Gastrocnemius medialis (tissue), 4 donors: Measurements from ENCODE around the gene STAM.

Experiments used
- CTCF ChIP-seq, 5 experiments: fragments of 450-650 bp in 3 of 5; fragments of 200-600 bp in 2 of 5; sonication (generic) in 2 of 5; IDR thresholded peaks in 4 of 5; conservative IDR thresholded peaks in 1 of 5; 1 replicate in 4 of 5; 2 replicates in 1 of 5; pipeline ENCODE4 v1.5.1; 2016 to 2019; ENCODE audit warnings: antibody characterized with exemption in 5 of 5, mild to moderate bottlenecking in 3 of 5, moderate library complexity in 3 of 5
- POLR2A ChIP-seq, 2 donors: fragments of 450-650 bp; IDR thresholded peaks; one replicate each; pipeline ENCODE4 v1.6.1; 2017; ENCODE audit warnings: antibody characterized with exemption in 2 of 2, mild to moderate bottlenecking in 2 of 2, moderate library complexity in 2 of 2

DNA sequence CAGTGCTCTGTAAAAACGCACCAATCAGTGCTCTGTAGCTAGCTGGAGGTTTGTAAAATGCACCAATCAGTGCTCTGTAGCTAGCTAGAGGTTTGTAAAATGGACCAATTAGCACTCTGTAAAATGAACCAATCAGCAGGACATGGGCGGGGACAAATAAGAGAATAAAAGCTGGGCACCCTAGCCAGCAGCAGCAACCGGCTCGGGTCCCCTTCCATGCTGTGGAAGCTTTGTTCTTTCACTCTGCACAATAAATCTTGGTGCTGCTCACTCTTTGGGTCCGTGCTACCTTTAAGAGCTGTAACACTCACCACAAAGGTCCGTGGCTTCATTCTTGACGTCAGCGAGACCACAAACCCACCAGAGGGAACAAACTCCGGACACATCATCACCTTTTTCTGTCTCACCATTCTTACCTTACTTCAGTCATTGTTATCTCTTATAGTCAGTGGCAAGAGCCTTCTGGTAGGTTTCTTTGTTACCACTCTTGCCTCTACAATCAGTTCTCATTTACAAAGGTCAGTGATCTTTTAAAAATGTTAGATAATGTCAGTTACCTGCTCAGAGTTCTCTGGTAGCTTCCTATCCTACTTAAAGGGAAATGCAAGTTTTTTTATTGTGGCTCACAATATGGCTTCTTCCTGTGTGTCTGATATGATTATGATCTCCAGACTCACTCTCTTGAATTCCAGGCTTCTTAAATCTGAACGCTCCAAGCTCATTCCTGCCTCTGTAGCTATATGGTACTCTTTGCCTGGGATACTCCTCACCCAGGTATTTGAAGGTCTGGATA lies 4.5 kb downstream of the STAM start:
- TF ChIP-seq POLR2A (IDR thresholded peaks at IDR 0.05) (no peak), CTCF (IDR thresholded peaks at IDR 0.05 in 4 of 5, conservative IDR thresholded peaks at IDR 0.05 in 1 of 5) (no peak)
